DND-41 (cell line): ENCODE data around the gene OR2T4.

Source experiments
- ATAC-seq: fragments of 200-7000 bp; cut with Tn5 transposase; 3 replicates; pipeline ENCODE4 v1.9.1; 2021; ENCODE audit warnings: low read depth; ENCODE audit not compliant: insufficient read depth
- DNase-seq: peaks from one replicate; pipeline ENCODE4 v3.0.0-alpha.2; 2020
- H2AFZ ChIP-seq: 2 replicates; pipeline ENCODE4 v1.6.0; 2012; ENCODE audit warnings: low read depth, low read length
- H3K27ac ChIP-seq: 2 replicates; pipeline ENCODE4 v1.5.1; 2012; ENCODE audit warnings: low read length, inconsistent platforms
- H3K27me3 ChIP-seq: fragments of 200-600 bp; sonication (generic); 2 replicates; pipeline ENCODE4 v1.6.0; 2012; ENCODE audit warnings: low read length, mild to moderate bottlenecking, inconsistent platforms; ENCODE audit not compliant: insufficient read depth, poor library complexity
- H3K36me3 ChIP-seq: 2 replicates; pipeline ENCODE4 v1.5.1; 2012; ENCODE audit warnings: low read length, inconsistent platforms; ENCODE audit not compliant: insufficient read depth
- H3K4me1 ChIP-seq: 2 replicates; pipeline ENCODE4 v1.5.1; 2012; ENCODE audit warnings: mild to moderate bottlenecking, low read length; ENCODE audit not compliant: insufficient read depth
- H3K4me2 ChIP-seq: 2 replicates; pipeline ENCODE4 v1.6.0; 2012; ENCODE audit warnings: mild to moderate bottlenecking, moderate library complexity, low read length, inconsistent platforms; ENCODE audit not compliant: insufficient read depth
- H3K4me3 ChIP-seq, 2 experiments: fragments of 200-600 bp in 1 of 2; shearing (Covaris generic) in 1 of 2; 2 replicates each; pipeline ENCODE4 v1.5.1; 2012 to 2016; ENCODE audit warnings: inconsistent platforms in 2 of 2, low read length in 2 of 2, mild to moderate bottlenecking in 2 of 2, low read depth in 1 of 2, moderate library complexity in 1 of 2
- H3K79me2 ChIP-seq: 2 replicates; pipeline ENCODE4 v1.6.0; 2012; ENCODE audit warnings: low read length, inconsistent platforms; ENCODE audit not compliant: insufficient read depth
- H3K9ac ChIP-seq: 2 replicates; pipeline ENCODE4 v1.6.0; 2012; ENCODE audit warnings: low read depth, mild to moderate bottlenecking, inconsistent platforms, low read length, moderate library complexity
- H3K9me3 ChIP-seq: 2 replicates; pipeline ENCODE4 v1.5.1; 2012; ENCODE audit warnings: low read length, moderate library complexity, mild to moderate bottlenecking, inconsistent platforms; ENCODE audit not compliant: insufficient read depth, severe bottlenecking
- H4K20me1 ChIP-seq: 2 replicates; pipeline ENCODE4 v1.6.0; 2012; ENCODE audit warnings: low read length; ENCODE audit not compliant: insufficient read depth
- CTCF ChIP-seq: IDR thresholded peaks from 2 replicates; pipeline ENCODE4 v1.5.1; 2012; ENCODE audit warnings: borderline replicate concordance, low read length, moderate library complexity, mild to moderate bottlenecking; ENCODE audit not compliant: poor library complexity, severe bottlenecking; ENCODE audit errors: extremely low read depth
- EZH2 ChIP-seq: IDR thresholded peaks from 3 replicates; pipeline ENCODE4 v1.6.1; 2012; ENCODE audit warnings: borderline replicate concordance, low read depth, mild to moderate bottlenecking, moderate library complexity, low read length, inconsistent platforms; ENCODE audit not compliant: severe bottlenecking

Gene OR2T4

GRCh38 chr1:248361121-248361715, at the start of gene OR2T4:
TSS of gene OR2T4 (plus strand) at chr1:248361665. CDS start at chr1:248361665, 0 bp downstream.
- Histone ChIP-seq H3K4me1 (no peaks in the 10 kb centered on the region), H3K4me3 (no peak within 1 kb of the TSS), H3K27me3 (no peaks in the 10 kb centered on the region), H3K4me2 (no peak within 1 kb of the TSS), H3K27ac (no peak within 1 kb of the TSS), H3K9ac (no peak within 1 kb of the TSS), H3K9me3 (no peaks in the 10 kb centered on the region), H3K36me3 (no peaks in the 10 kb centered on the region), H3K79me2 (no peaks in the 10 kb centered on the region), H2AFZ (no peak within 1 kb of the TSS), H4K20me1 (no peaks in the 10 kb centered on the region)
- no peak for ATAC-seq
- TF ChIP-seq EZH2: no peak
- no peak for TF ChIP-seq CTCF
- no peak for DNase-seq

- no peaks in the 10 kb centered on the region for H3K9me3 ChIP-seq
- H3K79me2 ChIP-seq: no peaks in the 10 kb centered on the region
- H3K27ac ChIP-seq: no peak overlapping the region
- DNase-seq (no peak), ATAC-seq (no peak)
- no peak overlapping the region for H3K4me3 ChIP-seq
- H4K20me1 ChIP-seq: no peaks in the 10 kb centered on the region
- no peak overlapping the region for H2AFZ ChIP-seq
- no peaks in the 10 kb centered on the region for H3K27me3 ChIP-seq
- TF ChIP-seq EZH2 (no peak), CTCF (no peak)
- no peaks in the 10 kb centered on the region for H3K36me3 ChIP-seq
- no peak overlapping the region for H3K9ac ChIP-seq
- no peaks in the 10 kb centered on the region for H3K4me1 ChIP-seq
- no peak overlapping the region for H3K4me2 ChIP-seq
Observed at GRCh38 chr1:248316796-248317195, 44.7 kb upstream of the OR2T4 start.

DNA sequence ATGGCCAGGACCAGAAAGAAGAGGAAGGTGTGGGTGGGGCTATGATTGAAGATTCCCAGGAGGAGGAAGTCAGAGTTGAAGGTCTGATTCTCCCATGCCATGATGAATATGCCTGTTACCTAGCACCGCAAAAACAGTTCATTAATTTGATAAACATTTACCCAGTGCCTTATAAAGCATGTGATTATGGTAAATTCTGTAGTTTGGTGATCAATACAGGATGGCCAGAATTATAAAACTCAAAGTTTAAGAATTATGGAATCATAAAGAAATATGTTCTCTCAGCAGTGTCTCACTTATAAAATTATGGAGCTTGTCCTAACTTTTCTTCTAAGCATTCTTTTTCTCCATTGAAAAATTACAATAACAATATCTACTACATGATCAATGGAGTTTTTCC, 37.0 kb upstream of the OR2T4 start, which contains the start of gene OR2M7:
OR2M7 (minus strand) TSS at position 101 of the 400 bp plus-strand sequence; CDS start at position 101, 0 bp downstream.
- Histone ChIP-seq H2AFZ (no peak within 1 kb of the TSS), H3K9ac (no peak within 1 kb of the TSS), H3K79me2 (no peaks in the 10 kb centered on the region), H3K36me3 (no peaks in the 10 kb centered on the region), H3K4me2 (no peak within 1 kb of the TSS), H4K20me1 (no peaks in the 10 kb centered on the region), H3K9me3 (no peaks in the 10 kb centered on the region), H3K27me3 (no peaks in the 10 kb centered on the region), H3K4me3 (no peak within 1 kb of the TSS), H3K27ac (no peak within 1 kb of the TSS), H3K4me1 (no peaks in the 10 kb centered on the region)
- TF ChIP-seq CTCF: no peak
- no peak for TF ChIP-seq EZH2
- no peak for DNase-seq
- no peak for ATAC-seq
